PC-9 (cell line): Measurements from ENCODE around the gene ZNHIT2. TPM values are rescaled to one million over a fixed set of nuclear protein-coding genes. Genes with fewer than 3 reads are reported as not detected.

Experiments used
- BruUV-seq: library from RNA; stranded (reverse); fragments of 400-500 nt; replicated peaks from 2 replicates; lab custom pipeline; 2021; lab: Mats Ljungman, UMichigan
- CTCF ChIA-PET: fragments of 300-600 bp; sonication (Branson Sonifier 250); formaldehyde crosslinking; loops from one replicate; lab custom pipeline; 2022; ENCODE audit warnings: antibody characterized with exemption; lab: Charles Lee
- POLR2A ChIA-PET: fragments of 300-600 bp; sonication (Branson Sonifier 250); formaldehyde crosslinking; loops from one replicate; lab custom pipeline; 2022; ENCODE audit warnings: antibody characterized with exemption; ENCODE audit not compliant: unreplicated experiment; lab: Charles Lee
- DNase-seq, 2 experiments: peaks; one replicate each; pipeline versions ENCODE4 v3.0.0 to v3.0.0-alpha.2; 2015 to 2022; ENCODE audit warnings: mixed read lengths in 1 of 2
- H2AFZ ChIP-seq: fragments of 200-600 bp; sonication (generic); 2 replicates; pipeline ENCODE4 v1.8.1; 2017; ENCODE audit warnings: antibody characterized with exemption
- H3F3A ChIP-seq: fragments of 200-600 bp; sonication (generic); 2 replicates; pipeline ENCODE4 v1.8.1; 2017; ENCODE audit warnings: antibody characterized with exemption, mild to moderate bottlenecking, low read depth; ENCODE audit not compliant: insufficient read depth
- H3K27ac ChIP-seq: fragments of 200-600 bp; sonication (generic); 2 replicates; pipeline ENCODE4 v1.6.1; 2016; ENCODE audit warnings: mixed run types
- H3K27me3 ChIP-seq: fragments of 200-600 bp; sonication (generic); 2 replicates; pipeline ENCODE4 v1.6.1; 2016; ENCODE audit warnings: low read depth, mixed run types; ENCODE audit not compliant: insufficient read depth
- H3K36me3 ChIP-seq: fragments of 200-600 bp; sonication (generic); 2 replicates; pipeline ENCODE4 v1.6.1; 2016; ENCODE audit warnings: low read depth, mixed run types
- H3K4me1 ChIP-seq: fragments of 200-600 bp; sonication (generic); replicated peaks from 2 replicates; pipeline ENCODE4 v1.6.1; 2016; ENCODE audit warnings: mixed run types; ENCODE audit not compliant: insufficient read depth
- H3K4me2 ChIP-seq: fragments of 200-600 bp; sonication (generic); 2 replicates; pipeline ENCODE4 v1.6.1; 2017; ENCODE audit warnings: mixed run types
- H3K4me3 ChIP-seq: fragments of 200-600 bp; sonication (generic); 2 replicates; pipeline ENCODE4 v1.6.1; 2016; ENCODE audit warnings: mixed run types
- H3K79me2 ChIP-seq: fragments of 200-600 bp; sonication (generic); 2 replicates; pipeline ENCODE4 v1.6.1; 2017; ENCODE audit warnings: low read depth, mixed run types
- H3K9me2 ChIP-seq: fragments of 200-600 bp; sonication (generic); 2 replicates; pipeline ENCODE4 v1.8.1; 2017; ENCODE audit warnings: mild to moderate bottlenecking; ENCODE audit not compliant: insufficient read depth
- H3K9me3 ChIP-seq: fragments of 200-600 bp; sonication (generic); 2 replicates; pipeline ENCODE4 v1.8.1; 2016; ENCODE audit warnings: low read depth; ENCODE audit not compliant: insufficient read depth
- H4K20me1 ChIP-seq: fragments of 200-600 bp; sonication (generic); 2 replicates; pipeline ENCODE4 v1.8.1; 2017; ENCODE audit not compliant: insufficient read depth
- EZH2 ChIP-seq: fragments of 200-600 bp; sonication (generic); IDR thresholded peaks from 2 replicates; pipeline ENCODE4 v1.8.0; 2017; ENCODE audit warnings: antibody characterized with exemption, low read depth
- intact Hi-C: fragments of 100-400 bp; cut with micrococcal nuclease; formaldehyde crosslinking; loops from one replicate; pipeline ENCODE4 v1.10.0; 2022; ENCODE audit not compliant: unreplicated experiment
- total RNA-seq: library from RNA; stranded (reverse); gene quantifications from 2 replicates; pipeline ENCODE4 v1.2.3, GENCODE V29; 2021
- TF ChIP-seq, protein P1 (sequence below): fragments of 200-600 bp; sonication (generic); conservative IDR thresholded peaks from 2 replicates; pipeline ENCODE4 v1.6.1; 2017; ENCODE audit warnings: mixed run types, antibody characterized with exemption, mild to moderate bottlenecking, moderate library complexity

The ZNHIT2 gene
- total RNA-seq, 1 experiment from 2014 or later = 13.7 TPM

DNA sequence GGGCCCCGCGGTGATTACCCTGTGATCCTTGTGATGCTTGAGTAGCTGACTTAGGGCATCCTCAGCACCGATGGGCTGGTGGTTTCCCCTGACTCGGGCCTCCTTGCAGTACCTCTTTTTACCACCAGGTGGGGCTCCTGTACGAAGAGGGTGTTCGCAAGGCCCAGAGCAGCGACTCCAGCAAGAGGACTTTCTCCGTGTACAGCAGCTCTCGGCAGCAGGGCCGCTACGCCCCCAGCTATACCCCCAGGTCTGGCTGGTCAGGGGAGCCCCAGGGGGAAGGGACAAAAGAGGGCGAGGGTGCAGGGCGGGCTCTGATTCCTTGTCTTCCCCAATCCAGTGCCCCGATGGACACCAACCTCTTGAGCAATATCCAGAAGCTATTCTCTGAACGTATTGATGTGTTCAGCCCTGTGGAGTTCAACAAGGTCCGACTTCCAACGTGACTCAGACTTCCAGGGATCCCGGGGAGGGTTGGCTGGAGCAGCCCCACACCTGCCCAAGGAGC is 7.1 kb downstream of the ZNHIT2 start:
- TF ChIP-seq, protein P1, sequence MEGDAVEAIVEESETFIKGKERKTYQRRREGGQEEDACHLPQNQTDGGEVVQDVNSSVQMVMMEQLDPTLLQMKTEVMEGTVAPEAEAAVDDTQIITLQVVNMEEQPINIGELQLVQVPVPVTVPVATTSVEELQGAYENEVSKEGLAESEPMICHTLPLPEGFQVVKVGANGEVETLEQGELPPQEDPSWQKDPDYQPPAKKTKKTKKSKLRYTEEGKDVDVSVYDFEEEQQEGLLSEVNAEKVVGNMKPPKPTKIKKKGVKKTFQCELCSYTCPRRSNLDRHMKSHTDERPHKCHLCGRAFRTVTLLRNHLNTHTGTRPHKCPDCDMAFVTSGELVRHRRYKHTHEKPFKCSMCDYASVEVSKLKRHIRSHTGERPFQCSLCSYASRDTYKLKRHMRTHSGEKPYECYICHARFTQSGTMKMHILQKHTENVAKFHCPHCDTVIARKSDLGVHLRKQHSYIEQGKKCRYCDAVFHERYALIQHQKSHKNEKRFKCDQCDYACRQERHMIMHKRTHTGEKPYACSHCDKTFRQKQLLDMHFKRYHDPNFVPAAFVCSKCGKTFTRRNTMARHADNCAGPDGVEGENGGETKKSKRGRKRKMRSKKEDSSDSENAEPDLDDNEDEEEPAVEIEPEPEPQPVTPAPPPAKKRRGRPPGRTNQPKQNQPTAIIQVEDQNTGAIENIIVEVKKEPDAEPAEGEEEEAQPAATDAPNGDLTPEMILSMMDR = peak; percentile 100
- no peak for TF ChIP-seq EZH2
- Histone ChIP-seq H3K36me3 (no peaks in the 10 kb centered on the region), H3K9me3 (no peaks in the 10 kb centered on the region), H2AFZ (no peak overlapping the region), H3K9me2 (no peaks in the 10 kb centered on the region), H3K27ac (no peak overlapping the region), H3F3A (peaks cover 44% of the 10 kb centered on the region), H3K4me2 (peak overlapping the region; percentile 66), H4K20me1 (no peaks in the 10 kb centered on the region), H3K4me1 (peaks cover 28% of the 10 kb centered on the region), H3K27me3 (no peaks in the 10 kb centered on the region), H3K4me3 (no peak overlapping the region), H3K79me2 (peaks cover 16% of the 10 kb centered on the region)
- CTCF ChIA-PET = interaction anchor here (0.6 to 1.0 kb wide), 4 partner anchors 63 to 265 kb away, joined by 3 to 5 read pairs (median 4); no protein-coding TSS in a partner anchor
- POLR2A ChIA-PET = interaction anchor here (0.5 to 0.7 kb wide), 8 partner anchors 9 to 345 kb away, joined by 3 to 13 read pairs (median 3); partner anchors contain the start of genes CDC42EP2 and POLA2
- no TSS peak for BruUV-seq
- intact Hi-C loops = loop anchor here (1.0 to 5.0 kb wide), 3 partner anchors 144 to 264 kb away; partner anchors contain the start of gene DPF2
- peak; percentile 76 to 92 for DNase-seq

DNA sequence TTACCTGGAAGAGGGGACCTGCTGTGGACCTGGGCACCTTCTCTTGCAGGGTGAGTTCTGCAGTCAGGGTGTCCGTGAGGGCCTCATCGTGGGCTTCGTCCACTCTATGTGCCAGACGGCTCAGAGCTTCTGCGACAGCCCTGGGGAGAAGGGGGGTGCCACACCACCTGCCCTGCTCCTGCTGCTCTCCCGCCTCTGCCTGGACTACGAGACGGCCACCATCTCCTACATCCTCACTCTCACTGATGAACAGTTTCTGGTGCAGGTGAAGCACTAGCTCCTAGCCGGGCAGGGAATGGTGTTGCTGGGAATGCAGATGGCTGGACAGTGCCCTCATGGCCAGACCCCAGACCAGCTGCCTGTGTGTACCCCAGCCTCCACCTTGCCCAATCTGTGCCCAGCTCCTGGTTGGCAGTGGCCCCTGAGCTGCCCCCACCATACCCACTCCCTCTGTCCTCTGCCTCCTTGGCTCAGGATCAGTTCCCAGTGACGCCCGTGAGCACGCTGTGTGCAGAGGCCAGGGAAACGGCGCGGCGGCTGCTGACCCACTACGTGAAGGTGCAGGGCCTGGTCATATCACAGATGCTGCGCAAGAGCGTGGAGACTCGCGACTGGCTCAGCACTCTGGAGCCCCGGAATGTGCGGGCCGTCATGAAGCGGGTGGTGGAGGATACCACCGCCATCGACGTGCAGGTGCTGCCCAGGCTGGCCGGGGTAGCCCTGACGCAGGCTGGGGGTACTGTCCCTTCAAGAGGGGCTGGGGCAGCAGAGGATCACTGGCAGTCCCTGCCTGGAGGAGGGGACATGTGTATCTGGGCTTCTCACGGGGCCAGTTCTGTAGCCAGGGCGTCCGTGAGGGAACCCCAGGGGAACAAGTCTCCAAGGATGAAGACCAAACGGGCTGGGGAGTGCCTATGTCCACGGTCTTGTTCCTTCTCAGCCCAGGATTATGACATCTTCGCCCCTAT is 8.0 kb downstream of the ZNHIT2 start:
- Histone ChIP-seq H3K4me3 (no peak overlapping the region), H2AFZ (no peak overlapping the region), H3K79me2 (peaks cover 8% of the 10 kb centered on the region; the same call in 1 of the 2 replicates), H3K27me3 (no peaks in the 10 kb centered on the region), H3K4me2 (no peak overlapping the region), H3K9me2 (no peaks in the 10 kb centered on the region), H3K36me3 (no peaks in the 10 kb centered on the region), H4K20me1 (no peaks in the 10 kb centered on the region), H3F3A (peaks cover 41% of the 10 kb centered on the region), H3K27ac (no peak overlapping the region), H3K4me1 (peaks cover 27% of the 10 kb centered on the region), H3K9me3 (no peaks in the 10 kb centered on the region)
- BruUV-seq = no TSS peak
- intact Hi-C loops = loop anchor here (1.0 to 5.0 kb wide), 3 partner anchors 145 to 263 kb away; partner anchors contain the start of gene DPF2
- DNase-seq = no peak
- TF ChIP-seq, protein P1 = no peak
- no peak for TF ChIP-seq EZH2
- POLR2A ChIA-PET = interaction anchor here (0.6 kb wide), 3 partner anchors 10 to 73 kb away, joined by 3 to 13 read pairs (median 3); no protein-coding TSS in a partner anchor
- CTCF ChIA-PET = interaction anchor here (1.0 kb wide), 1 partner anchor 145 kb away, joined by 5 read pairs; no protein-coding TSS in a partner anchor

DNA sequence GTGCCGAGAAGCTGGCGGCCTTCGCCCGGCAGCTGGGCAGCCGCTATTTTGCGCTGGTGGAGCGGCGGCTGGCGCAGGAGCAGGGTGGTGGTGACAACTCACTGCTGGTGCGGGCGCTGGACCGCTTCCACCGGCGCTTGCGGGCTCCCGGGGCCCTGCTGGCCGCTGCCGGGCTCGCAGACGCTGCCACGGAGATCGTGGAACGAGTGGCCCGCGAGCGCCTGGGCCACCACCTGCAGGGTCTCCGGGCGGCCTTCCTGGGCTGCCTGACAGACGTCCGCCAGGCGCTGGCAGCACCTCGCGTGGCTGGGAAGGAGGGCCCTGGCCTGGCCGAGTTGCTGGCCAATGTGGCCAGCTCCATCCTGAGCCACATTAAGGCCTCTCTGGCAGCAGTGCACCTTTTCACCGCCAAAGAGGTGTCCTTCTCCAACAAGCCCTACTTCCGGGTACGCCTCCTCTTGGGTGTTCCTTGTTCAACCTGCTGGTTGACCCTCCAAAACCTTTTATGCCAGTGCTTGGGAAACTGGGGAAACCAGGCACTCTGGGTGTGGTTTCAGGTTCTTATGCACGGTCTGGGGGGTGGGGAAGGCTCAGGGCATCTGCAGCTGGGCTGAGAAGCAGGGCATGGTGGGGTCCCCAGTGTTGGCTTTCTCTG is 8.9 kb downstream of the ZNHIT2 start:
- H2AFZ ChIP-seq = no peak overlapping the region
- H3K4me3 ChIP-seq = no peak overlapping the region
- CTCF ChIA-PET = interaction anchor here (0.5 kb wide), 1 partner anchor 412 kb away, joined by 4 read pairs; no protein-coding TSS in a partner anchor
- no TSS peak for BruUV-seq
- intact Hi-C loops = no loop called here
- no peaks in the 10 kb centered on the region for H3K36me3 ChIP-seq
- no peak overlapping the region for H3K27ac ChIP-seq
- H3F3A ChIP-seq = peaks cover 33% of the 10 kb centered on the region
- POLR2A ChIA-PET = interaction anchor here (0.6 kb wide), 2 partner anchors 74 to 99 kb away, joined by 3 to 4 read pairs; no protein-coding TSS in a partner anchor
- no peaks in the 10 kb centered on the region for H3K27me3 ChIP-seq
- TF ChIP-seq EZH2 = no peak
- TF ChIP-seq, protein P1 = no peak
- no peaks in the 10 kb centered on the region for H3K9me3 ChIP-seq
- no peaks in the 10 kb centered on the region for H3K9me2 ChIP-seq
- peak; percentile 46 to 80 for DNase-seq
- no peaks in the 10 kb centered on the region; the same call in 1 of the 2 replicates for H4K20me1 ChIP-seq
- H3K4me2 ChIP-seq = no peak overlapping the region
- H3K4me1 ChIP-seq = peaks cover 24% of the 10 kb centered on the region
- peaks cover 8% of the 10 kb centered on the region; the same call in 1 of the 2 replicates for H3K79me2 ChIP-seq
